ENCODE measurements around the gene CARS1.

The CARS1 gene

DNA sequence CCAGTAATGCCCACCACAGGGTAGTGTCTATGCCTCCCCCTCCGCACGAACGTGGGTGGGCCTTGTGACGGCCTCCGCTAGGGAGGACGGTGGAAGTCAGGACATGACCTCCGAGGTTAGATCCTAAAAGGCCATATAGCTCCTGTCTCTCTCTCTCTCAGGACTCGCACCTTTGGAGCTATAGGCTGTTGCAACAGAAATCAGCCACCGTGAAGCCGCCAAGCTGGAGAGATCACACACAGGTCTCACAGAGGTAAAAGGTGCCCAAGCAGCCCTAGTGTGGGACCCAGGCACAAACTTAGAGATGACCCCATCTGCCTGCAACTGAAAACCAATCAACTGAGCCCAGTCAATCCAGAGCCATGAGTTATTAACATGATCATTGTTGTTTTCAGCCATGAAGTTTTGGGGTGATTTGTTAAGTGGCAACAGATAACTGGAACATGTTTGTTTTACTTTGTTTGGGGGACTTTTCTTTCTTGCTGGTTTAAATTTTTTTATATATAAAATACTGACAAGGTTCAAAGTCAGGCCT lies 57.7 kb downstream of the CARS1 start:
- ChIA-PET CTCF (interaction anchor here (1.7 kb wide), 1 partner anchor 10 kb away, joined by 5 read pairs; no protein-coding TSS in a partner anchor), POLR2A (no interaction called here)
- no peak for DNase-seq (ENCODE audit: extremely low spot score)

GRCh38 chr11:2998073-2998850 lies 59.0 kb downstream of the CARS1 start:
- no peak for DNase-seq (ENCODE audit: extremely low spot score)
- CTCF ChIA-PET: interaction anchor here (1.3 to 1.7 kb wide), 3 partner anchors 11 to 465 kb away, joined by 4 to 5 read pairs (median 4); no protein-coding TSS in a partner anchor
- TF ChIP-seq, protein P1, sequence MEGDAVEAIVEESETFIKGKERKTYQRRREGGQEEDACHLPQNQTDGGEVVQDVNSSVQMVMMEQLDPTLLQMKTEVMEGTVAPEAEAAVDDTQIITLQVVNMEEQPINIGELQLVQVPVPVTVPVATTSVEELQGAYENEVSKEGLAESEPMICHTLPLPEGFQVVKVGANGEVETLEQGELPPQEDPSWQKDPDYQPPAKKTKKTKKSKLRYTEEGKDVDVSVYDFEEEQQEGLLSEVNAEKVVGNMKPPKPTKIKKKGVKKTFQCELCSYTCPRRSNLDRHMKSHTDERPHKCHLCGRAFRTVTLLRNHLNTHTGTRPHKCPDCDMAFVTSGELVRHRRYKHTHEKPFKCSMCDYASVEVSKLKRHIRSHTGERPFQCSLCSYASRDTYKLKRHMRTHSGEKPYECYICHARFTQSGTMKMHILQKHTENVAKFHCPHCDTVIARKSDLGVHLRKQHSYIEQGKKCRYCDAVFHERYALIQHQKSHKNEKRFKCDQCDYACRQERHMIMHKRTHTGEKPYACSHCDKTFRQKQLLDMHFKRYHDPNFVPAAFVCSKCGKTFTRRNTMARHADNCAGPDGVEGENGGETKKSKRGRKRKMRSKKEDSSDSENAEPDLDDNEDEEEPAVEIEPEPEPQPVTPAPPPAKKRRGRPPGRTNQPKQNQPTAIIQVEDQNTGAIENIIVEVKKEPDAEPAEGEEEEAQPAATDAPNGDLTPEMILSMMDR (IDR thresholded peaks at IDR 0.05; ENCODE audit: control extremely low read depth, extremely low read depth, low read depth, missing control alignments): no peak
- POLR2A ChIA-PET: no interaction called here

More for the DNA sequence above, 57.7 kb downstream of the CARS1 start:
- TF ChIP-seq, protein P1 (IDR thresholded peaks at IDR 0.05; ENCODE audit: control extremely low read depth, extremely low read depth, low read depth, missing control alignments): no peak

DNA sequence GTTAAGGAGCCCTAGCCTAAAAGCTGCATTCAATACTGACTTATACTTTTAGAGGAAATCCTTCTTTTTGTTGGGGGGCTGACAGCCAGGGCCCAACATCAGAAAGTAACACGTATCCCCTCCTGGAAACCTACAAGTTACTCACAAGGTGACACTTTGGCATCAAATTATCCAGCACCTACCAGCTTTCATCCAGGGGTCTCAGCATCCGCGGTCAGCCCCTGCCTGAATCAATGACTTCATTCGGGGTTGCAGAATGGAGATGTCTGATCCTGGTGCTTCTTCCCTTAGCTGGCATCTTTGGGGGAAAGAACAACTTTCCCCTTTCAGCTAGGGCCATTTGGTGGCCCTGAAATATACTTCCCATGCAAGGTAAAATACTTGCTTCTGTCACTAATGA lies 59.8 kb downstream of the CARS1 start:
- POLR2A ChIA-PET: no interaction called here

DNA sequence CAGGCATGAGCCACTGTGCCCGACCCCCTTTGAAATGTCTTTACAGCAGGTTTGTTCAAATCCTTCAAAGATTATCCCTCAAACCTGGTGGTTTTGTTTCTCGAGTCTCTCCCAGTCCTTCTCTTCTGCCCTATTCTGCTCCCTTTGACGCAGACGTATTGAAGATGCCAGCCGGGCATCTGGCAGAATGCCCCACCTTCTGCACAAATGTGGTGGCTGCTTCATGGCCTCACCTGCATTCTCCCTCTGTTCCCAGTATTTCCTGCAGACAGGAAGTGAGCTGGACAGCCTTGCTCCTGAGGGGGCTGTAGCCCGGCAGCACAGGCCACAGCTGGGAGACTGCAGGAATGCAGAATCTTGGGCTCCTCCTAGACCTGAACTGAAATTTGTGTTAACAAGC lies 60.2 kb downstream of the CARS1 start:
- DNase-seq (ENCODE audit: extremely low spot score): no peak
- TF ChIP-seq, protein P1 (IDR thresholded peaks at IDR 0.05; ENCODE audit: control extremely low read depth, extremely low read depth, low read depth, missing control alignments): no peak
- CTCF ChIA-PET: interaction anchor here (1.4 kb wide), 1 partner anchor 464 kb away, joined by 4 read pairs; no protein-coding TSS in a partner anchor

More for the DNA sequence above, 59.8 kb downstream of the CARS1 start:
- TF ChIP-seq, protein P1 (IDR thresholded peaks at IDR 0.05; ENCODE audit: control extremely low read depth, extremely low read depth, low read depth, missing control alignments): no peak
- CTCF ChIA-PET: interaction anchor here (1.3 to 1.4 kb wide), 2 partner anchors 18 to 464 kb away, joined by 4 read pairs; no protein-coding TSS in a partner anchor
- no peak for DNase-seq (ENCODE audit: extremely low spot score)

GRCh38 chr11:2995893-2996554 lies 61.2 kb downstream of the CARS1 start:
- POLR2A ChIA-PET: no interaction called here
- TF ChIP-seq, protein P1 (IDR thresholded peaks at IDR 0.05; ENCODE audit: control extremely low read depth, extremely low read depth, low read depth, missing control alignments): no peak
- CTCF ChIA-PET: interaction anchor here (1.7 to 3.0 kb wide), 3 partner anchors 19 to 95 kb away, joined by 5 to 9 read pairs (median 8); no protein-coding TSS in a partner anchor
- DNase-seq (ENCODE audit: extremely low spot score): no peak

More for the DNA sequence above, 60.2 kb downstream of the CARS1 start:
- POLR2A ChIA-PET: no interaction called here

DNA sequence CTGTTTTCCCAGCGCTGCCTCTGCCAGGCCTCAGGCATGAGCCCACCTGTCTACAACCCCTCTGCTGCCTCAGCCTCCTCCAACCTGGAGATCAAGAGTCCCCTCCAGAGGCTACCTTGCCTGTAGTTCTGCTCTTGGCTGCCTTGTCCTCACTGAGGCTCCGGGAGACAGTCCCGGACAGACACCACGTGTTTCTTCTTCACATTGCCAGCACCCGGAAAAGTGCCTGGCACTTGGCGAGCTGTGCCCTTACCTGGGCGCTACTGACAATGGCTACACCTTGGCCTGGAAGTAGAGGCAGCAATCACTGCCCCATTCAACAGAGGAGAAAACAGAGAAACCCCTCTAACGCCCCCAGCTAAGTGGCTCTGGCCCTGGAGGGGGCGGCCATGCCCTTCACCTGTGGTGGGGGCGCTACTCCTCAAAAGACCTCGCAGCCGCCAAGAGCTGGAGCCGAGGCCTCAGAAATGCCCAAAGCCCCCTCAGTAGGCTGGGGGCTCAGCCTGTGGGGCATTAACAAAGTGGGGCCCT lies 62.1 kb downstream of the CARS1 start:
- DNase-seq (ENCODE audit: extremely low spot score): no peak
- ChIA-PET POLR2A (no interaction called here), CTCF (interaction anchor here (0.9 to 3.0 kb wide), 6 partner anchors 11 to 96 kb away, joined by 3 to 9 read pairs (median 4); no protein-coding TSS in a partner anchor)
- TF ChIP-seq, protein P1 (IDR thresholded peaks at IDR 0.05; ENCODE audit: control extremely low read depth, extremely low read depth, low read depth, missing control alignments): no peak

Data from GM10248 (cell line).